Esophagus mucosa (tissue), 1 donor: ENCODE measurements around the gene LIPA. TPM values are rescaled to one million over a fixed set of nuclear protein-coding genes. Genes with fewer than 3 reads are reported as not detected.
"Not testable (repeated sequence)": the region's sequence is repeated elsewhere in the genome, so short reads cannot be mapped to it uniquely, and the experiment has no call there.

Experiments
- ATAC-seq: fragments of 200-7000 bp; cut with Tn5 transposase; one replicate; pipeline ENCODE4 v1.9.1; 2020
- total RNA-seq: library from RNA; stranded (reverse); gene quantifications from one replicate; pipeline ENCODE4 v1.2.4, GENCODE V29; 2023
- donor health status: DM: yes; HTN: yes; CAD: no.

LIPA gene
- total RNA-seq, 1 donor from 2014 or later, result 26.6 TPM

DNA sequence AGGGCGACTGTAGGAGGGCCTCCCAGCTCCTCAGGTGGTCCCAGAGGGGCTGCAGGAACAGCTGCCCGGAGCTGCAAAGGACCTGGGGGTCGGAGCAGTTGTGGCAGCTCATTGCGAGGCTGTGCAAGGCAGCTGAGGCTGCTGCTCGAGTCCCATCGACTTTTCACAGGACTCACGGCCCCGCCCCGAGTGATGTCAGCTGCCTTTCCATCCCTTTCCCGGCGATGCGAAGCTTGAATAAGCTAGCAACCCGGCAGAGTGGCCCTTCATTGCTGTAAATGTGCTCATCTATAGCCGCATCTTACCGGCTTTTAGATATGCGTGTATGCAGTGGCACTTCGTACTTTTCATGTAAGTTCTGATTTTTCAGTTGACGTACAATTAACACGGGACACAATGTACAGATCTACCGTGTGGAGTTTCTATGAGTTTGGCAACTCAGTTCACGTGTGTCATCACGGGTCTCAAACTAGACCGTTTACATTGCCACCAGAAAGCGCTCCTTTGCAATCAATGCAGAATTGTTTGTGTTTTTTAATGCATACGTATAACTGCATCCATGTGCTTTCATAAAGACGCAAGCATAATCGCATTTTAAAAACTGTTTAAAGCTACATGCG lies 44.3 kb downstream of the LIPA start, which contains the start of gene CH25H:
Gene CH25H (minus strand): TSS at position 137 of the 620 bp plus-strand sequence. CDS start 25 bp downstream, at position 112.
- peak; percentile 77 for ATAC-seq

- ATAC-seq, result peak; percentile 53
Observed at GRCh38 chr10:89206402-89207180, 45.0 kb downstream of the LIPA start.

- no peak for ATAC-seq
Observed at GRCh38 chr10:89204621-89205185, 46.9 kb downstream of the LIPA start.

GRCh38 chr10:89203237-89203636 lies 48.3 kb downstream of the LIPA start:
- no peak for ATAC-seq

- ATAC-seq, result no peak
Observed at GRCh38 chr10:89202033-89202425, 49.5 kb downstream of the LIPA start.

GRCh38 chr10:89201345-89202032 lies 50.1 kb downstream of the LIPA start:
- peak; percentile 38 for ATAC-seq

DNA sequence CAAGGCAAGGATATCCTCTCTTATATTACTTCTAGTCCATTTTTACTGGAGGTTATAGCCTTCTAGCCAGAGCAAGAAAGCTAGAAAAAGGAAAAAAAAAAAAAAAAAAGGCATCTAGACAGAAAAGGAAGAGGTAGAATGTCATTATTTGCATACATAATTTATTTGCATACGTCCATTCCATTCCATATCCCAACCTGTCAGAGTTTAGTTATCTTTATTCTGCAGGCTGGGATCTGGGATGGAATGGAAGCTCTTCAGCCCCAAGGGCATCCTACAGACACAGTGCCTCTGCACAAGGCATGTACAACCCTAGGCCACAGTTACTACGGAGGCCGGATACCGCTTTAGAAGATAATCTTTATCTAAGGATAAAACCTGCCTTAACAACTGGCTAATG lies 54.1 kb downstream of the LIPA start:
- no peak for ATAC-seq

DNA sequence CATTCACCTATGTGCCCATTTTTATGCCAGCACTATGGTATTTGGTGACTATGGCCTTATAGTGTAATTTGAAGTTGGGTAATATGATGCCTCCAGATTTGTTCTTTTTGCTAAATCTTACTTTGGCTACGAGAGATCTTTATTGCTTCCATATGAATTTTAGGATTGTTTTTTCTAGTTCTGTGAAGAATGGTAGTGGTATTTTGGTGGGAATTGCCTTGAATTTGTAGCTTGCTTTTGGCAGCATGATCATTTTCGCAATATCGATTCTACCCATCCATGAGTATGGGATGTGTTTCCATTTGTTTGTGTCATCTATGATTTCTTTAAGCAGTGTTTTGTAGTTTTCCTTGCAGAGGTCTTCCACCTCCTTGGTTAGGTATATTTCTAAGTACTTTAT lies 60.3 kb downstream of the LIPA start:
- not testable (repeated sequence) for ATAC-seq

- no peak for ATAC-seq
Observed at GRCh38 chr10:89189211-89189734, 62.3 kb downstream of the LIPA start.

- ATAC-seq, result no peak
Observed at GRCh38 chr10:89185658-89186057, 65.9 kb downstream of the LIPA start.

DNA sequence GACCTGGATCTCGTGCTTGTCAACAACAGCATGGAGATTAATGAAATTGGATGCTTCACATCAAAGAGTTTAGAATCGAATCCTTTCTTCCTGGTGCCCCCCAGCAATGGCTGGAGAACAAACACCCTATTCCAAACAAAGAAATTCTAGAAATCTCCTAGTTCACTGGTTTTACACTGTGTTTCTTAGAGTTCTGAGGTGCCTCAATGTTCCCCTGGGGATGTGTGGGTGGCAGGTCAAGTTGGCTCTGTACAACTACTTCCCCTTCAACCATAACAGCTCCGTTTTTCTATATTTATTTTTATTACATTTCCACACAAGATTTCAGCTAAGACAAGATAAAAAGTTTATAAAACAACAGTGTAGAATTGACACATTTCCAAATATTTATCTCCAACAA lies 66.9 kb downstream of the LIPA start:
- no peak for ATAC-seq

DNA sequence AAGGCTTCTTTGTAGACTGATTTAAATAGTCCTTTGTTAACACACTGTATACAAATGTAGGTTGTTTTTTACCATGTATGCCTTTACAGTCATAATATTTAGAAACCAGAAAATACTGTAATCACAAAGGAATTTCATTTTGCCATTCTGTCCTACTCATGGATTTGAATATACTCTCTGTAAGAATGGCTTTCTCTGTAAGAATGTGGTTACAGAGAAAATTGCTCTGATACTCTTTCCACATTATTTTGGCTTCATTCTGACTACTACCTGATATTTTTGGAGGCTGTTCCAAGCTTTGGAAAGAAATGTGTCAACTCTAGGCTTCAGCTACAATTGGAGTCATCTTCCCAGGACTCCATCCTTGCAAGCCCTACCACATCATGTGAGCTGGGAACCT lies 68.0 kb downstream of the LIPA start:
- ATAC-seq, result no peak

DNA sequence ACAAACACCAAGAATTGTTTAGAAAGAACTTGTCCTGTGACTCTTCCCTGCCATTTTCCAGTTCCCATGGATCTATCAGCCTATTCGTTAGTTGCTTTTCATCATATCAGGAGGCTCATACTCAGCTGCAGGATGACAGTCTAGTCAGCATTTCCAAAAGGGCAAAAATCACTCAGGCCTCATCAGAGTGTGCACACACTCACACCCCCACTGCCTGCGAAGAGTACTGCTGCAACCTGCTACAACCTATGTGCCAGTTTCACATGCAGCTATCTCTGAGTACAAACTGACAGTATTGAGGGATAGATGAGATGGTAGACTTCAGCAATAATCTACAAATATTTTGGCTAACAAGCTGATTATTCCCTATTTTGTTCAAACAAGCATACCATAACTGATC lies 68.7 kb downstream of the LIPA start:
- ATAC-seq, result no peak

GRCh38 chr10:89175816-89176215 lies 75.8 kb downstream of the LIPA start:
- no peak for ATAC-seq

GRCh38 chr10:89173075-89173474 lies 78.5 kb downstream of the LIPA start:
- ATAC-seq, result no peak

GRCh38 chr10:89171996-89172395 lies 79.6 kb downstream of the LIPA start:
- no peak for ATAC-seq

- no peak for ATAC-seq
Observed at GRCh38 chr10:89171263-89171872, 80.2 kb downstream of the LIPA start.

DNA sequence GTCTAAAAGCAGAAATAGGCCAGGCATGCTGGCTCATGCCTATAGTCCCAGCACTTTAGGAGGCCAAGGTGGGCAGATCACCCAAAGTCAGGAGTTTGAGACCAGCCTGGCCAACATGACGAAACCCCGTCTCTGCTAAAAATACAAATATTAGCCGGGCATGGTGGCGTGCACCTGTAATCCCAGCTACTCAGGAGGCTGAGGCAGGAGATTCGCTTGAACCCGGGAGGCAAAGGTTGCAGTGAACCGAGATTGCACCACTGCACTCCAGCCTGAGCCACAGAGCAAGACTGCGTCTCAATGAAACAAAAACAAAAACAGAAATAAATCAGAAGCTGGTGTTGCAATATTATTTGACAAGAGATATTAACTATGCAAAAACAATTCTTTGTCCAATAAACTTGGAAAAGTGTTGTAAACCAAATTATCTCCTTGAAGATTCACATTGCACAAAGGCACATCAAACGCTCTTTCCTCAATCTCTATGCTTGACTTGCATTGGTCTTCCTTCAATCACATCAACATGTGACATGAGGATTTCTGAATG lies 83.1 kb downstream of the LIPA start:
- ATAC-seq, result not testable (repeated sequence)

GRCh38 chr10:89167915-89168314 lies 83.7 kb downstream of the LIPA start:
- ATAC-seq, result peak; percentile 90

GRCh38 chr10:89165923-89166322 lies 85.7 kb downstream of the LIPA start:
- peak; percentile 51 for ATAC-seq

DNA sequence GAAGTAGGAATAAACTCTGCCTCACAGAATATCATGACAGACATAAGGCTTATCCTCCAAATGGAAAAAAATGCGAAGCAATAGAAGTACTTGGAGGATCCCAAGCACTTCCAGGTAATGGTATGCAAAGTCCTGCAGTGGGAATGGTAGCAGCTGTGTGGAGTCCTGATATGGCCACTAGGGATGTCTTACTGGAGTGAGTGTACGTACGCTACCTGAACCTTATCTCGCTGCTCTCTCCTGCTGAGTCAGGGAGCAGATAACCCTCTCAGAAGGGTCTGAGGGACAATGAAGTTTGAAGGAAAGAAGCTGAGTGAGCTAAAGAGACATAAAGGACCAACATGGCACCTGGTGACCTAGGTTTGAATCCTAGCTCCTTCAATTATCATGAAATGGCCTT lies 86.7 kb downstream of the LIPA start:
- ATAC-seq, result no peak

- no peak for ATAC-seq
Observed at GRCh38 chr10:89164080-89164479, 87.5 kb downstream of the LIPA start.
